Measurements from ENCODE around the gene KIFC1. TPM values are rescaled to one million over a fixed set of nuclear protein-coding genes. Genes with fewer than 3 reads are reported as not detected.

Gene KIFC1
- total and polyA plus RNA-seq, 9 of the 15 experiments (the other 6 are each of a cell fraction or from before 2014, with no cell fraction given) = 1.3 to 95.2 (median 76.9) TPM

DNA sequence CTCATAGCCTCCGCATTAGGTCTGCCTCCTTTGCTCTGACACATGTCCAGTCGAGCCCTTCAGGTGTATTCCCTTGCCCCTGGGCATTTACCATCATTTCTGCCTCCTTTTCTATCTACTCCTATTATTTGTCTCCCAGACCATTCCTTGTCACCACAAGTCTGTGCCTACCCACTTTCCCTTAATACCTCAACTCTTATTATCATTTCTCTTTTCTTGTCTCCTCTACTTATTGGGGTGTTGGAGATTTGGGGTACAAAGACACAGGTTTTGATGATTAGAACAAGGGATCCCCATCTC, 29.7 kb downstream of the KIFC1 start:
- ATAC-seq (no peak), DNase-seq (ENCODE audit: extremely low read depth in 1 of 4, low spot score in 3 of 4) (no peak), FAIRE-seq (no peak)
- Histone ChIP-seq H3K79me2 (ENCODE audit: control insufficient read depth, insufficient read depth, low read length) (peaks cover 27% of the 10 kb centered on the region), H3K9me3 (replicated peaks; ENCODE audit: control insufficient read depth, insufficient read depth, low read depth, low read length) (no peaks in the 10 kb centered on the region), H3K27ac (ENCODE audit: extremely low read depth, low read depth, low read length) (peak overlapping the region; percentile 32; the same call in 1 of the 3 replicates), H3K4me1 (replicated peaks in 1 of 2; ENCODE audit: control insufficient read depth in 2 of 2, insufficient read depth in 2 of 2, low read length in 2 of 2) (peaks cover 43 to 45% of the 10 kb centered on the region in 2 experiments), H3K36me3 (ENCODE audit: control insufficient read depth, insufficient read depth, low read length) (peaks cover 8% of the 10 kb centered on the region; the same call in 2 of the 3 replicates), H3K27me3 (ENCODE audit: control insufficient read depth in 2 of 2, insufficient read depth in 2 of 2, low read length in 2 of 2) (no peaks in the 10 kb centered on the region), H3K4me3 (no peak overlapping the region), H3K9me1 (ENCODE audit: control insufficient read depth, insufficient read depth, low read length) (no peaks in the 10 kb centered on the region), H3K9ac (ENCODE audit: insufficient read depth in 1 of 2, low read depth in 2 of 2, low read length in 2 of 2) (no peak overlapping the region), H3K4me2 (ENCODE audit: insufficient read depth, low read length) (peak overlapping the region; percentile 43; the same call in 1 of the 2 replicates), H2AFZ (ENCODE audit: low read depth, low read length) (peak overlapping the region; percentile 70), H4K20me1 (replicated peaks; ENCODE audit: control insufficient read depth, insufficient read depth, low read length) (peaks cover 5% of the 10 kb centered on the region; the same call in 1 of the 2 replicates)
- intact Hi-C loops (cut with micrococcal nuclease) (loop anchor here (10.0 kb wide), 2 partner anchors 46 to 296 kb away; no protein-coding TSS in a partner anchor), in situ Hi-C loops (cut with MboI) (no loop called here)
- CTCF ChIA-PET (ENCODE audit: low intra/inter-chr PET ratio) = interaction anchor here (0.6 kb wide), 1 partner anchor 144 kb away, joined by 3 read pairs; the partner anchor contains the start of gene B3GALT4
- WGBS (ENCODE audit: insufficient coverage, low coverage, missing lambda C conversion rate) = 49% methylated on average over 2 of the region's 2 CpGs
- POLR2A ChIA-PET = no interaction called here
- BruUV-seq (replicated peaks) = no TSS peak
- TF ChIP-seq ZNF780A (CRISPR knock-in tag; IDR thresholded peaks at IDR 0.05) = no peak
- peak; percentile 23 for TF ChIP-seq ASH1L (IDR thresholded peaks at IDR 0.05; ENCODE audit: borderline replicate concordance, low read depth, partially characterized antibody)
- TF ChIP-seq FOXK2 (conservative IDR thresholded peaks at IDR 0.05 in 1 of 2, IDR thresholded peaks at IDR 0.05 in 1 of 2; ENCODE audit: low read depth in 2 of 2) = 0 out of 4 replicates have a peak, but pooled peaks of 1 of the 2 experiments have one; percentile 6
- TF ChIP-seq, protein P1, sequence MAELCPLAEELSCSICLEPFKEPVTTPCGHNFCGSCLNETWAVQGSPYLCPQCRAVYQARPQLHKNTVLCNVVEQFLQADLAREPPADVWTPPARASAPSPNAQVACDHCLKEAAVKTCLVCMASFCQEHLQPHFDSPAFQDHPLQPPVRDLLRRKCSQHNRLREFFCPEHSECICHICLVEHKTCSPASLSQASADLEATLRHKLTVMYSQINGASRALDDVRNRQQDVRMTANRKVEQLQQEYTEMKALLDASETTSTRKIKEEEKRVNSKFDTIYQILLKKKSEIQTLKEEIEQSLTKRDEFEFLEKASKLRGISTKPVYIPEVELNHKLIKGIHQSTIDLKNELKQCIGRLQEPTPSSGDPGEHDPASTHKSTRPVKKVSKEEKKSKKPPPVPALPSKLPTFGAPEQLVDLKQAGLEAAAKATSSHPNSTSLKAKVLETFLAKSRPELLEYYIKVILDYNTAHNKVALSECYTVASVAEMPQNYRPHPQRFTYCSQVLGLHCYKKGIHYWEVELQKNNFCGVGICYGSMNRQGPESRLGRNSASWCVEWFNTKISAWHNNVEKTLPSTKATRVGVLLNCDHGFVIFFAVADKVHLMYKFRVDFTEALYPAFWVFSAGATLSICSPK (IDR thresholded peaks at IDR 0.05; ENCODE audit: borderline replicate concordance) = 0 out of 2 replicates have a peak, but pooled peaks have one; percentile 10
- TF ChIP-seq, protein P2, sequence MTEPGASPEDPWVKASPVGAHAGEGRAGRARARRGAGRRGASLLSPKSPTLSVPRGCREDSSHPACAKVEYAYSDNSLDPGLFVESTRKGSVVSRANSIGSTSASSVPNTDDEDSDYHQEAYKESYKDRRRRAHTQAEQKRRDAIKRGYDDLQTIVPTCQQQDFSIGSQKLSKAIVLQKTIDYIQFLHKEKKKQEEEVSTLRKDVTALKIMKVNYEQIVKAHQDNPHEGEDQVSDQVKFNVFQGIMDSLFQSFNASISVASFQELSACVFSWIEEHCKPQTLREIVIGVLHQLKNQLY (CRISPR knock-in tag; conservative IDR thresholded peaks at IDR 0.05) = no peak
- 0 out of 2 replicates have a peak, but pooled peaks have one; percentile 1 for TF ChIP-seq ARID1B (IDR thresholded peaks at IDR 0.05)
- TF ChIP-seq, protein P3, sequence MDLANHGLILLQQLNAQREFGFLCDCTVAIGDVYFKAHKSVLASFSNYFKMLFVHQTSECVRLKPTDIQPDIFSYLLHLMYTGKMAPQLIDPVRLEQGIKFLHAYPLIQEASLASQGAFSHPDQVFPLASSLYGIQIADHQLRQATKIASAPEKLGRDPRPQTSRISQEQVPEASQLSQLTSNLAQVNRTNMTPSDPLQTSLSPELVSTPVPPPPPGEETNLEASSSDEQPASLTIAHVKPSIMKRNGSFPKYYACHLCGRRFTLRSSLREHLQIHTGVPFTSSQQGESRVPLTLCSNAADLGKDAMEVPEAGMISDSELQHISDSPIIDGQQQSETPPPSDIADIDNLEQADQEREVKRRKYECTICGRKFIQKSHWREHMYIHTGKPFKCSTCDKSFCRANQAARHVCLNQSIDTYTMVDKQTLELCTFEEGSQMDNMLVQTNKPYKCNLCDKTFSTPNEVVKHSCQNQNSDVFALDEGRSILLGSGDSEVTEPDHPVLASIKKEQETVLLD (IDR thresholded peaks at IDR 0.05) = 0 out of 2 replicates have a peak, but pooled peaks have one; percentile 1
- TF ChIP-seq, protein P4, sequence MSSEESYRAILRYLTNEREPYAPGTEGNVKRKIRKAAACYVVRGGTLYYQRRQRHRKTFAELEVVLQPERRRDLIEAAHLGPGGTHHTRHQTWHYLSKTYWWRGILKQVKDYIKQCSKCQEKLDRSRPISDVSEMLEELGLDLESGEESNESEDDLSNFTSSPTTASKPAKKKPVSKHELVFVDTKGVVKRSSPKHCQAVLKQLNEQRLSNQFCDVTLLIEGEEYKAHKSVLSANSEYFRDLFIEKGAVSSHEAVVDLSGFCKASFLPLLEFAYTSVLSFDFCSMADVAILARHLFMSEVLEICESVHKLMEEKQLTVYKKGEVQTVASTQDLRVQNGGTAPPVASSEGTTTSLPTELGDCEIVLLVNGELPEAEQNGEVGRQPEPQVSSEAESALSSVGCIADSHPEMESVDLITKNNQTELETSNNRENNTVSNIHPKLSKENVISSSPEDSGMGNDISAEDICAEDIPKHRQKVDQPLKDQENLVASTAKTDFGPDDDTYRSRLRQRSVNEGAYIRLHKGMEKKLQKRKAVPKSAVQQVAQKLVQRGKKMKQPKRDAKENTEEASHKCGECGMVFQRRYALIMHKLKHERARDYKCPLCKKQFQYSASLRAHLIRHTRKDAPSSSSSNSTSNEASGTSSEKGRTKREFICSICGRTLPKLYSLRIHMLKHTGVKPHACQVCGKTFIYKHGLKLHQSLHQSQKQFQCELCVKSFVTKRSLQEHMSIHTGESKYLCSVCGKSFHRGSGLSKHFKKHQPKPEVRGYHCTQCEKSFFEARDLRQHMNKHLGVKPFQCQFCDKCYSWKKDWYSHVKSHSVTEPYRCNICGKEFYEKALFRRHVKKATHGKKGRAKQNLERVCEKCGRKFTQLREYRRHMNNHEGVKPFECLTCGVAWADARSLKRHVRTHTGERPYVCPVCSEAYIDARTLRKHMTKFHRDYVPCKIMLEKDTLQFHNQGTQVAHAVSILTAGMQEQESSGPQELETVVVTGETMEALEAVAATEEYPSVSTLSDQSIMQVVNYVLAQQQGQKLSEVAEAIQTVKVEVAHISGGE (CRISPR knock-in tag; IDR thresholded peaks at IDR 0.05) = peak in 1 of 3 experiments; percentile 96; a peak in 2 of 6 replicates
- 0 out of 2 replicates have a peak, but pooled peaks have one; percentile 5 for TF ChIP-seq BCOR (IDR thresholded peaks at IDR 0.05)
- 0 out of 4 replicates have a peak, but pooled peaks of 1 of the 2 experiments have one; percentile 15 for TF ChIP-seq MCM7 (IDR thresholded peaks at IDR 0.05)
- TF ChIP-seq ERF (CRISPR knock-in tag; IDR thresholded peaks at IDR 0.05) = no peak
